ENCODE results near the gene SHISA7. TPM values are rescaled to one million over a fixed set of nuclear protein-coding genes. Genes with fewer than 3 reads are reported as not detected.
"Not testable (repeated sequence)": the region's sequence is repeated elsewhere in the genome, so short reads cannot be mapped to it uniquely, and the experiment has no call there.

Gene SHISA7
- total RNA-seq, 1 donor = not detected

DNA sequence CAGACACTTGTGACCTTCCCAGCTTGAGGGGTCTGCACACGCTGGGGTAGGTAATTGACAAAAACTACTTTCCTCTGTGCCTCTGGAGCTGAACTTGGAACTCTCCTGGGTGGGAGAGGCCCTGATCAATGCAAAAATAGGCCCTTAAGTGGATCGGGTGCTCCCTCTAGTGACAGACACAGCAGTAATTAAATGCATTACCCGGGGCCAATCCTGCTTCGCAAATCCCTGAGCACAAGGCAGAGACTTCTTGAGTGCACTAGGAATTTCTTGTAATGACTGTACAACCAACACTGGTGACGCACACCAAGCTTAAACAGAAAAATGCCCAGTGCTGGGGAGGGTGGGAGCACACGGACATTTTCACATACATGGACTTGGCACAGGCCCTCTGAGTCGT, 24.9 kb downstream of the SHISA7 start:
- TF ChIP-seq, protein P1, sequence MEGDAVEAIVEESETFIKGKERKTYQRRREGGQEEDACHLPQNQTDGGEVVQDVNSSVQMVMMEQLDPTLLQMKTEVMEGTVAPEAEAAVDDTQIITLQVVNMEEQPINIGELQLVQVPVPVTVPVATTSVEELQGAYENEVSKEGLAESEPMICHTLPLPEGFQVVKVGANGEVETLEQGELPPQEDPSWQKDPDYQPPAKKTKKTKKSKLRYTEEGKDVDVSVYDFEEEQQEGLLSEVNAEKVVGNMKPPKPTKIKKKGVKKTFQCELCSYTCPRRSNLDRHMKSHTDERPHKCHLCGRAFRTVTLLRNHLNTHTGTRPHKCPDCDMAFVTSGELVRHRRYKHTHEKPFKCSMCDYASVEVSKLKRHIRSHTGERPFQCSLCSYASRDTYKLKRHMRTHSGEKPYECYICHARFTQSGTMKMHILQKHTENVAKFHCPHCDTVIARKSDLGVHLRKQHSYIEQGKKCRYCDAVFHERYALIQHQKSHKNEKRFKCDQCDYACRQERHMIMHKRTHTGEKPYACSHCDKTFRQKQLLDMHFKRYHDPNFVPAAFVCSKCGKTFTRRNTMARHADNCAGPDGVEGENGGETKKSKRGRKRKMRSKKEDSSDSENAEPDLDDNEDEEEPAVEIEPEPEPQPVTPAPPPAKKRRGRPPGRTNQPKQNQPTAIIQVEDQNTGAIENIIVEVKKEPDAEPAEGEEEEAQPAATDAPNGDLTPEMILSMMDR (IDR thresholded peaks at IDR 0.05; ENCODE audit: insufficient read depth, low read length) = peak; percentile 73
- DNase-seq (ENCODE audit: low read depth) = peak; percentile 90
- no peak overlapping the region for H3K4me3 ChIP-seq (ENCODE audit: low read depth, low read length)

DNA sequence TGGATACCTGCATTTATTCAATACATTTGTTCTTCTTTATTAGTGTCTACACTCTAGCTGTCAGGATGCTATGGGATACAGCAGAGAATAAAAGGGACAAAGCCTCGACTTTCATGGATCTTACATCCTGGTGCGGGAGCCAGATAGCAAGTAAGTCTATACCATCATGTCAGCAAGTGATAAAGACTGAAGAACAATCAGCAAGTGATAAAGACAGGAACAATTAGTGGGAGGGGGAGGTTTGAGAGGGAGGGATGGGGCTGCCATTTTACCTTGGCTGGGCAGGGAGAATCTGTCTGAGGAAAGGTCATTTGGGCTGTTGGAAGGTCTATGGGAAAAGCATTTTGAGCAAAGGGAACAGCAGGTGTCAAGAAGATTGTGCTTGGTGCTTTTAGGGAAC, 32.9 kb downstream of the SHISA7 start:
- DNase-seq (ENCODE audit: low read depth) = no peak
- TF ChIP-seq, protein P1 (IDR thresholded peaks at IDR 0.05; ENCODE audit: insufficient read depth, low read length) = no peak
- no peak overlapping the region for H3K4me3 ChIP-seq (ENCODE audit: low read depth, low read length)

DNA sequence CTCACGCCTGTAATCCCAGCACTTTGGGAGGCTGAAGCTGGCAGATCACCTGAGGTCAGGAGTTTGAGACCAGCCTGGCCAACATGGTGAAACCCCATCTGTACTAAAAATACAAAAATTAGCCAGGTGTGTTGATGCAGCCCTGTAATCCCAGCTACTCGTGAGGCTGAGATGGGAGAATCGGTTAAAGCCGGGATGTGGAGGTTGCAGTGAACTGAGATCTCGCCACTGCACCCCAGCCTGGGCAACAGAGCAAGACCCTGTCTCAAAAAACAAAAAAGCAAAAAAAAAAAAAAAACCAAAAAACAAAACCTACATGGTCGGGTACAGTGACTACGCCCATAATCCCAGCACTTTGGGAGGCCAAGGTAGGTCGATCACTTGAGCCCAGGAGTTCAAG, 33.9 kb downstream of the SHISA7 start:
- not testable (repeated sequence) for H3K4me3 ChIP-seq (ENCODE audit: low read depth, low read length); DNase-seq (ENCODE audit: low read depth)

- peak overlapping the region; percentile 69 for H3K4me3 ChIP-seq (ENCODE audit: low read depth, low read length)
- TF ChIP-seq, protein P1 (IDR thresholded peaks at IDR 0.05; ENCODE audit: insufficient read depth, low read length) = no peak
- no peak for DNase-seq (ENCODE audit: low read depth)
These were observed 34.6 kb downstream of the SHISA7 start for GRCh38 chr19:55408533-55408872.

DNA sequence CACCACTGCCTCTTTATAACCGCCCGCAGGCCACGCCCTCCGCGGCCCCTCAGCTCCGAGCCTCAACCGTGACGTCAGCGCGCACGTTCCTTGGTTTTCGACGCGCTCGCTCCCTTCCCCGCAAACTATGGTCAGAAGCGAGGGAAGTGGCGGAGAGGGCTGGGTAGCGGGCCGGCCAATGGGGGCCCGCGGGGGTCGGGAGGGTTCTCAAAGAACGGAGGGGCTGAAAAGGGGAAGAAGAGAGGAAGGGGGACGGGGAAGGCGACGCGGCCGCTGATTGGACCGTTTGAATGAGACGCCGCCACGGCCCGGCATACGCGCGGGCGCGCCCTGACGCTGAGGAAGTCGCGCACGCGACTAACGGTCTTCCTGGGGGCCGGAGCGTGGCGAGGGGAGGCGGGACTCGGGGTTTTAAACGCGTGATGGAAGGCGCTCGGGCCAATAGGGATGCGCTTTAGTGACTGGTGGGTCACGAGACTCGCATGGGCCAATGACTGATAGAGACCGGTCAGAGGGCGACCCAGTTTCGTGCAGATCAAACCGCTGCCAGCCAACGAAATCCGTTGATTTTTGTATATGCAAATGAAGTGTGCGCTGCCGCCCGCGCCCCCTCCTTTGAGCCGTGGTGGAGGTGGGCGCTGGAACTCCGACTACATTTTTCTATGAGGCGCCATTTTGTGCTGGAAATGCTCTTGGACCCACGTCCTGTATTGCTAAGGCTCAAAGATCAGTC, 35.1 kb downstream of the SHISA7 start:
- H3K4me3 ChIP-seq (ENCODE audit: low read depth, low read length) = peak overlapping the region; percentile 88
- DNase-seq (ENCODE audit: low read depth) = peak; percentile 99
- TF ChIP-seq, protein P1 (IDR thresholded peaks at IDR 0.05; ENCODE audit: insufficient read depth, low read length) = no peak

DNA sequence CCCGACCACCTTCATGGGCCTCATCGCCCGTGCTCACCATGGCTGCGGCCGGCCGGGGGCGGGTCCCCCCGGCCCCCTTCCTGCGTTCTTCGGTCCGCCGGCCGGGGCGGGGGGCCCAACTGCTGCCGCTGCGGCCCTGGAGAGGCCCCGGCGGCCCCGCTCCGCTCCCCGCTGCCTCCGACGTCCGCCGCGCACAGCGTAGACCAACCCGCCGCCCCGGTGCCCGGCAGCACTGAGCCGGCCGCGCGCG, 35.6 kb downstream of the SHISA7 start, which contains the start of gene UBE2S:
TSS of gene UBE2S (minus strand) at position 239 of the 250 bp plus-strand sequence. CDS start at position 40, 199 bp downstream.
- not testable (repeated sequence) for DNase-seq (ENCODE audit: low read depth)
- H3K4me3 ChIP-seq (ENCODE audit: low read depth, low read length) = peak within 1 kb of the TSS; percentile 88

GRCh38 chr19:55406826-55407549, 36.1 kb downstream of the SHISA7 start:
- H3K4me3 ChIP-seq (ENCODE audit: low read depth, low read length) = peak overlapping the region; percentile 88
- TF ChIP-seq, protein P1 (IDR thresholded peaks at IDR 0.05; ENCODE audit: insufficient read depth, low read length) = no peak
- DNase-seq (ENCODE audit: low read depth) = peak; percentile 33
